SK-N-MC (cell line): ENCODE results near the gene ASB14.
"Not testable (repeated sequence)": the region's sequence is repeated elsewhere in the genome, so short reads cannot be mapped to it uniquely, and the experiment has no call there.

ENCODE experiments used
- EZH2 ChIP-seq: fragments of 200-600 bp; sonication (generic); IDR thresholded peaks from one replicate; pipeline ENCODE4 v1.6.1; 2017; ENCODE audit warnings: antibody characterized with exemption
- FOXP2 ChIP-seq: optimal IDR thresholded peaks from 2 replicates; pipeline ENCODE3; 2011; ENCODE audit warnings: mild to moderate bottlenecking, moderate library complexity; ENCODE audit not compliant: insufficient read depth; ENCODE audit errors: extremely low read length, control extremely low read depth
- POLR2AphosphoS5 ChIP-seq: IDR thresholded peaks from 2 replicates; pipeline ENCODE4 v1.6.1; 2012; ENCODE audit warnings: mild to moderate bottlenecking, low read depth, low read length, borderline replicate concordance

DNA sequence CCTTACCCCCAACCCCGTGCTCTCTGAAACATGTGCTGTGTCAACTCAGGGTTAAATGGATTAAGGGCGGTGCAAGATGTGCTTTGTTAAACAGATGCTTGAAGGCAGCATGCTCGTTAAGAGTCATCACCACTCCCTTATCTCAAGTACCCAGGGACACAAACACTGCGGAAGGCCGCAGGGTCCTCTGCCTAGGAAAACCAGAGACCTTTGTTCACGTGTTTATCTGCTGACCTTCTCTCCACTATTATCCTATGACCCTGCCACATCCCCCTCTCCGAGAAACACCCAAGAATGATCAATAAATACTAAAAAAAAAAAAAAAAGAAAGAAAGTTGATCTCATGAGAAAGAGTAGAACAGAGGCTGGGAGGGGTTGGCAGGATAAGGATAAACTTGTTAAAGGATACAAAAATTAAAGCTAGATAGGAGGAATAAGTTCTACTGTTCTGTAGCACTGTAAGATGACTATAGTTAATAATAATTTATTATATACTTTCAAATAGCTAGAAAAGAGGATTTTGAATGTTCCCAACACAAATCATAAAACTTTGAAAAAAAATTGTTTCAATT, 46.7 kb upstream of the ASB14 start:
- not testable (repeated sequence) for TF ChIP-seq FOXP2, POLR2AphosphoS5, EZH2
